NCI-H524 treated with DMSO at 0.1 percent for 48 hours (cell line): ENCODE data around the gene OR8D2.

Experiments used
- DNase-seq: peaks from one replicate; lab custom pipeline; 2025; lab: John Stamatoyannopoulos, UW

The OR8D2 gene

GRCh38 chr11:124285610-124286344 lies 34.2 kb downstream of the OR8D2 start:
- no peak for DNase-seq

GRCh38 chr11:124278261-124278660 lies 41.7 kb downstream of the OR8D2 start:
- DNase-seq: no peak

- DNase-seq: no peak
Measured at GRCh38 chr11:124277804-124278203, 42.2 kb downstream of the OR8D2 start.

- no peak for DNase-seq
Measured at GRCh38 chr11:124277207-124277606, 42.8 kb downstream of the OR8D2 start.

- DNase-seq: no peak
Measured at GRCh38 chr11:124276081-124276480, 43.9 kb downstream of the OR8D2 start.

- no peak for DNase-seq
Measured at GRCh38 chr11:124274000-124274399, 46.0 kb downstream of the OR8D2 start.

- peak; percentile 44 for DNase-seq
Measured at GRCh38 chr11:124270886-124271285, 49.1 kb downstream of the OR8D2 start.
